Measurements from ENCODE around the gene PBX4.

Gene PBX4

GRCh38 chr19:19544954-19545591, 73.4 kb downstream of the PBX4 start:
- no peaks in the 10 kb centered on the region for H3K27me3 ChIP-seq (ENCODE audit: insufficient read depth, low read length)
- H3K36me3 ChIP-seq (ENCODE audit: insufficient read depth, low read length), result no peaks in the 10 kb centered on the region
- no peaks in the 10 kb centered on the region for H3K9me2 ChIP-seq (ENCODE audit: low read depth, low read length)
- H3K27ac ChIP-seq (ENCODE audit: low read depth, low read length, poor library complexity, severe bottlenecking), result no peak overlapping the region
- TF ChIP-seq CTCF (IDR thresholded peaks at IDR 0.05; ENCODE audit: low read length), result no peak
- TF ChIP-seq EZH2 (IDR thresholded peaks at IDR 0.05; ENCODE audit: borderline replicate concordance, low read length), result no peak
- H3K9ac ChIP-seq (ENCODE audit: low read length), result no peak overlapping the region
- H3K4me2 ChIP-seq (ENCODE audit: low read length), result no peak overlapping the region
- no peak overlapping the region for H3K4me3 ChIP-seq (ENCODE audit: low read depth, low read length, poor library complexity, severe bottlenecking)
- no peaks in the 10 kb centered on the region for H3F3A ChIP-seq (ENCODE audit: insufficient read depth, low read length)
- H4K20me1 ChIP-seq (ENCODE audit: insufficient read depth, low read length), result no peaks in the 10 kb centered on the region
- H2AFZ ChIP-seq (ENCODE audit: low read length), result no peak overlapping the region
- H3K9me3 ChIP-seq (ENCODE audit: low read length), result no peaks in the 10 kb centered on the region
- H3K4me1 ChIP-seq (ENCODE audit: insufficient read depth, low read length, severe bottlenecking), result no peaks in the 10 kb centered on the region
- H3K79me2 ChIP-seq (ENCODE audit: insufficient read depth, low read length), result no peaks in the 10 kb centered on the region

- Histone ChIP-seq H3K27me3 (ENCODE audit: insufficient read depth, low read length) (no peaks in the 10 kb centered on the region), H3K79me2 (ENCODE audit: insufficient read depth, low read length) (no peaks in the 10 kb centered on the region), H4K20me1 (ENCODE audit: insufficient read depth, low read length) (no peaks in the 10 kb centered on the region), H3K4me2 (ENCODE audit: low read length) (no peak overlapping the region), H3K9me2 (ENCODE audit: low read depth, low read length) (no peaks in the 10 kb centered on the region), H3K36me3 (ENCODE audit: insufficient read depth, low read length) (no peaks in the 10 kb centered on the region), H3K27ac (ENCODE audit: low read depth, low read length, poor library complexity, severe bottlenecking) (no peak overlapping the region), H2AFZ (ENCODE audit: low read length) (no peak overlapping the region), H3K9me3 (ENCODE audit: low read length) (no peaks in the 10 kb centered on the region), H3K4me1 (ENCODE audit: insufficient read depth, low read length, severe bottlenecking) (no peaks in the 10 kb centered on the region), H3K4me3 (ENCODE audit: low read depth, low read length, poor library complexity, severe bottlenecking) (no peak overlapping the region), H3F3A (ENCODE audit: insufficient read depth, low read length) (no peaks in the 10 kb centered on the region), H3K9ac (ENCODE audit: low read length) (no peak overlapping the region)
- TF ChIP-seq EZH2 (IDR thresholded peaks at IDR 0.05; ENCODE audit: borderline replicate concordance, low read length) (no peak), CTCF (IDR thresholded peaks at IDR 0.05; ENCODE audit: low read length) (no peak)
These were observed 74.1 kb downstream of the PBX4 start for GRCh38 chr19:19544257-19544953.

- no peaks in the 10 kb centered on the region for H3K9me2 ChIP-seq (ENCODE audit: low read depth, low read length)
- TF ChIP-seq EZH2 (IDR thresholded peaks at IDR 0.05; ENCODE audit: borderline replicate concordance, low read length) (no peak), CTCF (IDR thresholded peaks at IDR 0.05; ENCODE audit: low read length) (no peak)
- H3K27me3 ChIP-seq (ENCODE audit: insufficient read depth, low read length), result no peaks in the 10 kb centered on the region
- no peaks in the 10 kb centered on the region for H3K9me3 ChIP-seq (ENCODE audit: low read length)
- H3K4me3 ChIP-seq (ENCODE audit: low read depth, low read length, poor library complexity, severe bottlenecking), result no peak overlapping the region
- H3F3A ChIP-seq (ENCODE audit: insufficient read depth, low read length), result no peaks in the 10 kb centered on the region
- no peaks in the 10 kb centered on the region for H3K79me2 ChIP-seq (ENCODE audit: insufficient read depth, low read length)
- no peak overlapping the region for H3K9ac ChIP-seq (ENCODE audit: low read length)
- H3K4me1 ChIP-seq (ENCODE audit: insufficient read depth, low read length, severe bottlenecking), result peaks cover under 1% of the 10 kb centered on the region
- H3K4me2 ChIP-seq (ENCODE audit: low read length), result no peak overlapping the region
- H3K27ac ChIP-seq (ENCODE audit: low read depth, low read length, poor library complexity, severe bottlenecking), result no peak overlapping the region
- H4K20me1 ChIP-seq (ENCODE audit: insufficient read depth, low read length), result no peaks in the 10 kb centered on the region
- H3K36me3 ChIP-seq (ENCODE audit: insufficient read depth, low read length), result no peaks in the 10 kb centered on the region
- H2AFZ ChIP-seq (ENCODE audit: low read length), result no peak overlapping the region
These were observed 74.8 kb downstream of the PBX4 start for GRCh38 chr19:19543640-19544039.

Data from OCI-LY1 (cell line).